WTC11 (cell line): ENCODE results near the gene GLOD4.

Experiments
- ZBTB21 ChIP-seq: sonication (generic); formaldehyde crosslinking; IDR thresholded peaks from 2 replicates; pipeline ENCODE4 v1.8.1; 2023; ENCODE audit warnings: mild to moderate bottlenecking, missing genetic modification reagents, borderline replicate concordance
- ZNF232 ChIP-seq: sonication (generic); formaldehyde crosslinking; IDR thresholded peaks from 2 replicates; pipeline ENCODE4 v1.8.0; 2022; ENCODE audit warnings: mild to moderate bottlenecking, missing genetic modification reagents
- TF ChIP-seq, protein P1 (sequence below): sonication (generic); formaldehyde crosslinking; conservative IDR thresholded peaks from 2 replicates; pipeline ENCODE4 v1.8.1; 2022; ENCODE audit warnings: mild to moderate bottlenecking, missing genetic modification reagents
- TF ChIP-seq, protein P2 (sequence below): fragments of 200-600 bp; IDR thresholded peaks from 2 replicates; pipeline ENCODE4 v1.8.0; 2022; ENCODE audit warnings: antibody characterized with exemption
- TF ChIP-seq, protein P3 (sequence below): sonication (generic); formaldehyde crosslinking; IDR thresholded peaks from 2 replicates; pipeline ENCODE4 v1.8.1; 2022; ENCODE audit warnings: low read depth, missing genetic modification reagents, borderline replicate concordance
- TF ChIP-seq, protein P4 (sequence below): sonication (generic); formaldehyde crosslinking; IDR thresholded peaks from 2 replicates; pipeline ENCODE4 v1.8.1; 2023; ENCODE audit warnings: mild to moderate bottlenecking, moderate library complexity, missing genetic modification reagents

DNA sequence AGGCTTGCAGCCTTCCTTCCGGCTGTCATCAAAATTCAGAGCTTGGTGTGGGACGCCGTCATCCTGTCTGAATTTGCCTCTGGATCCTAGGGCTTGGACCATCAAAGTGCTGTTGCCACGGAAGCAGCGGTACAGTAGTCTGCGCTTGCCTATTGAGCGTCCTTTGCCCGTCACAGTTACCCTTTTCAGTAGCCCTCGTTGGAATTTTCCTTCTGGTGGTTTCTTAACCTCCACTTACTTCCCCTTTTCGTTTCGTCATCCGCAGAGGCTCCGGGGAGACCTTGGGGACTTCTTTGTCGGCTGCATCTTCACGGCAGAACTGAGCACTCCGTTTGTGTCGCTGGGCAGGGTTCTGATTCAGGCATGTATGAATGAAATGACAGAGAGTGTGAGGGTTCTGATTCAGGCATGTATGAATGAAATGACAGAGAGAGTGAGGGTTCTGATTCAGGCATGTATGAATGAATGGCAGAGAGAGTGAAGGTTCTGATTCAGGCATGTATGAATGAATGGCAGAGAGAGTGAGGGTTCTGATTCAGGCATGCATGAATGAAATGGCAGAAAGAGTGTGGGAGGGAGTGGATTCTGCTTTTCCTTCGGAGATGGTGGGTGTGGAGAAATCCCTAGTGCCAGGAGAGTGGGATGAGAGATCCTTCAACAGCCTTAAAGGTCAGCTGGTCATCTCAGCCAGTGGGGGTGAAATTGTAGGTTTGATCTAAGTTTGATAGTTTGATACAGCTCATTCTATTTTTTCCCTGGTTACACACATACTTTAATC, 41.7 kb downstream of the GLOD4 start:
- TF ChIP-seq, protein P1, sequence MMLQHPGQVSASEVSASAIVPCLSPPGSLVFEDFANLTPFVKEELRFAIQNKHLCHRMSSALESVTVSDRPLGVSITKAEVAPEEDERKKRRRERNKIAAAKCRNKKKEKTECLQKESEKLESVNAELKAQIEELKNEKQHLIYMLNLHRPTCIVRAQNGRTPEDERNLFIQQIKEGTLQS, result no peak
- TF ChIP-seq, protein P2, sequence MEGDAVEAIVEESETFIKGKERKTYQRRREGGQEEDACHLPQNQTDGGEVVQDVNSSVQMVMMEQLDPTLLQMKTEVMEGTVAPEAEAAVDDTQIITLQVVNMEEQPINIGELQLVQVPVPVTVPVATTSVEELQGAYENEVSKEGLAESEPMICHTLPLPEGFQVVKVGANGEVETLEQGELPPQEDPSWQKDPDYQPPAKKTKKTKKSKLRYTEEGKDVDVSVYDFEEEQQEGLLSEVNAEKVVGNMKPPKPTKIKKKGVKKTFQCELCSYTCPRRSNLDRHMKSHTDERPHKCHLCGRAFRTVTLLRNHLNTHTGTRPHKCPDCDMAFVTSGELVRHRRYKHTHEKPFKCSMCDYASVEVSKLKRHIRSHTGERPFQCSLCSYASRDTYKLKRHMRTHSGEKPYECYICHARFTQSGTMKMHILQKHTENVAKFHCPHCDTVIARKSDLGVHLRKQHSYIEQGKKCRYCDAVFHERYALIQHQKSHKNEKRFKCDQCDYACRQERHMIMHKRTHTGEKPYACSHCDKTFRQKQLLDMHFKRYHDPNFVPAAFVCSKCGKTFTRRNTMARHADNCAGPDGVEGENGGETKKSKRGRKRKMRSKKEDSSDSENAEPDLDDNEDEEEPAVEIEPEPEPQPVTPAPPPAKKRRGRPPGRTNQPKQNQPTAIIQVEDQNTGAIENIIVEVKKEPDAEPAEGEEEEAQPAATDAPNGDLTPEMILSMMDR, result no peak
- TF ChIP-seq, protein P3, sequence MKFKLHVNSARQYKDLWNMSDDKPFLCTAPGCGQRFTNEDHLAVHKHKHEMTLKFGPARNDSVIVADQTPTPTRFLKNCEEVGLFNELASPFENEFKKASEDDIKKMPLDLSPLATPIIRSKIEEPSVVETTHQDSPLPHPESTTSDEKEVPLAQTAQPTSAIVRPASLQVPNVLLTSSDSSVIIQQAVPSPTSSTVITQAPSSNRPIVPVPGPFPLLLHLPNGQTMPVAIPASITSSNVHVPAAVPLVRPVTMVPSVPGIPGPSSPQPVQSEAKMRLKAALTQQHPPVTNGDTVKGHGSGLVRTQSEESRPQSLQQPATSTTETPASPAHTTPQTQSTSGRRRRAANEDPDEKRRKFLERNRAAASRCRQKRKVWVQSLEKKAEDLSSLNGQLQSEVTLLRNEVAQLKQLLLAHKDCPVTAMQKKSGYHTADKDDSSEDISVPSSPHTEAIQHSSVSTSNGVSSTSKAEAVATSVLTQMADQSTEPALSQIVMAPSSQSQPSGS (CRISPR knock-in tag), result no peak
- no peak for TF ChIP-seq ZBTB21
- TF ChIP-seq, protein P4, sequence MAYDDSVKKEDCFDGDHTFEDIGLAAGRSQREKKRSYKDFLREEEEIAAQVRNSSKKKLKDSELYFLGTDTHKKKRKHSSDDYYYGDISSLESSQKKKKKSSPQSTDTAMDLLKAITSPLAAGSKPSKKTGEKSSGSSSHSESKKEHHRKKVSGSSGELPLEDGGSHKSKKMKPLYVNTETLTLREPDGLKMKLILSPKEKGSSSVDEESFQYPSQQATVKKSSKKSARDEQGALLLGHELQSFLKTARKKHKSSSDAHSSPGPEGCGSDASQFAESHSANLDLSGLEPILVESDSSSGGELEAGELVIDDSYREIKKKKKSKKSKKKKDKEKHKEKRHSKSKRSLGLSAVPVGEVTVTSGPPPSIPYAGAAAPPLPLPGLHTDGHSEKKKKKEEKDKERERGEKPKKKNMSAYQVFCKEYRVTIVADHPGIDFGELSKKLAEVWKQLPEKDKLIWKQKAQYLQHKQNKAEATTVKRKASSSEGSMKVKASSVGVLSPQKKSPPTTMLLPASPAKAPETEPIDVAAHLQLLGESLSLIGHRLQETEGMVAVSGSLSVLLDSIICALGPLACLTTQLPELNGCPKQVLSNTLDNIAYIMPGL (CRISPR knock-in tag), result no peak
- no peak for TF ChIP-seq ZNF232 (CRISPR knock-in tag)
